HFF-Myc (cell line): ENCODE measurements around the gene ACOX3.
A peak's percentile ranks its signal among the peaks of the same experiment; 100 is the strongest.

Experiments
- DNase-seq: peaks from one replicate; pipeline ENCODE4 v3.0.0-alpha.2; 2011; ENCODE audit warnings: low read depth; ENCODE audit errors: extremely low read depth
- H3K4me3 ChIP-seq: replicated peaks from 2 replicates; pipeline ENCODE4 v1.5.1; 2011; ENCODE audit warnings: low read depth, mild to moderate bottlenecking, control low read depth, low read length
- CTCF ChIP-seq: IDR thresholded peaks from 2 replicates; pipeline ENCODE4 v1.5.1; 2012; ENCODE audit warnings: mild to moderate bottlenecking, low read depth, low read length, control low read depth; ENCODE audit errors: missing control alignments

The ACOX3 gene

GRCh38 chr4:8323947-8324555 is 116.5 kb downstream of the ACOX3 start:
- H3K4me3 ChIP-seq = no peak overlapping the region
- DNase-seq = no peak
- TF ChIP-seq CTCF = no peak

GRCh38 chr4:8322794-8323704 is 117.5 kb downstream of the ACOX3 start:
- DNase-seq = no peak
- no peak overlapping the region for H3K4me3 ChIP-seq
- no peak for TF ChIP-seq CTCF

- DNase-seq = no peak
- H3K4me3 ChIP-seq = no peak overlapping the region
- TF ChIP-seq CTCF = no peak
Measured at GRCh38 chr4:8321771-8322170, 118.8 kb downstream of the ACOX3 start.

- TF ChIP-seq CTCF = no peak
- no peak for DNase-seq
- no peak overlapping the region for H3K4me3 ChIP-seq
Measured at GRCh38 chr4:8321220-8321619, 119.3 kb downstream of the ACOX3 start.

- no peak overlapping the region for H3K4me3 ChIP-seq
- no peak for DNase-seq
- peak; percentile 13 for TF ChIP-seq CTCF
Measured at GRCh38 chr4:8320386-8320750, 120.2 kb downstream of the ACOX3 start.

GRCh38 chr4:8319731-8320385 is 120.7 kb downstream of the ACOX3 start:
- no peak for DNase-seq
- no peak overlapping the region for H3K4me3 ChIP-seq

More at GRCh38 chr4:8319731-8320385, 120.7 kb downstream of the ACOX3 start:
- no peak for TF ChIP-seq CTCF
